HG02852 (cell line): ENCODE data around the gene SMOC2.
"Not testable (repeated sequence)": the region's sequence is repeated elsewhere in the genome, so short reads cannot be mapped to it uniquely, and the experiment has no call there.

Experiments
- ATAC-seq: cut with Tn5 transposase; IDR thresholded peaks from one replicate; pipeline ENCODE4 v1.9.1; 2021; ENCODE audit warnings: mild to moderate bottlenecking, moderate library complexity; ENCODE audit not compliant: unreplicated experiment

SMOC2 gene

DNA sequence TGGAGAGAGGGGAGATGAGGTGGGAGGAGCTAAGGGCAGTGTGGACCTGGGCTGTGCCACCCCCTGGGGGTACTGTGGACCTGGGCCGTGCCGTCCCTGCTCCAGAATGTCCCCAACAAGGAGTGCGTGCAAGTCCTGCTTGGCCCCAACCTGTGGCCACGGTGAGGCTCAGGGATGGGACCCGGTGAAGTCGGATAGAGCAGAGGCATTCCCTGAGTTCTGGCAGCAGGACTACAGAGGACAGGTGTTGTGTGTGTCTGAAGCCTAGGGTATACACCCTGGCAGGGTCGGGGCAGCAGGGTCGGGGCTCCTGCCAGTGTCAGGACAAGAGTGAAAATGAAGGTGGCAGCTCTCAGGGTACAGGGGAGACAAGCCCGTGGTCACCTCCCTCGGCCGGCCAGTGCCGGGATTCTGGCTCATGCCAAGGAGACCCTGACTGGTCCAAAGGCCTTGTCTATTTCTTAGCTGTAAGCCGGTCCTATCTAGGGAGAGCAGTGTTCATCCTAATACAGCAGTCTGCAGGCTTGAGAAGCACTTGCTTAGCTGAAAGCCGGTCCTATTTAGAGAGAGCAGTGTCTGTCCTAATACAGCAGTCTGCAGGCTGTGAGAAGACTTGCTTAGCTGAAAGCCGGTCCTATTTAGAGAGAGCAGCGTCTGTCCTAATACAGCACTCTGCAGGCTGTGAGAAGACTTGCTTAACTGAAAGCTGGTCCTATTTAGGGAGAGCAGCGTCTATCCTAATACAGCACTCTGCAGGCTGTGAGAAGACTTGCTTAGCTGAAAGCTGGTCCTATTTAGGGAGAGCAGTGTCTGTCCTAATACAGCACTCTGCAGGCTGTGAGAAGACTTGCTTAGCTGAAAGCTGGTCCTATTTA, 95.9 kb downstream of the SMOC2 start:
- no peak for ATAC-seq

DNA sequence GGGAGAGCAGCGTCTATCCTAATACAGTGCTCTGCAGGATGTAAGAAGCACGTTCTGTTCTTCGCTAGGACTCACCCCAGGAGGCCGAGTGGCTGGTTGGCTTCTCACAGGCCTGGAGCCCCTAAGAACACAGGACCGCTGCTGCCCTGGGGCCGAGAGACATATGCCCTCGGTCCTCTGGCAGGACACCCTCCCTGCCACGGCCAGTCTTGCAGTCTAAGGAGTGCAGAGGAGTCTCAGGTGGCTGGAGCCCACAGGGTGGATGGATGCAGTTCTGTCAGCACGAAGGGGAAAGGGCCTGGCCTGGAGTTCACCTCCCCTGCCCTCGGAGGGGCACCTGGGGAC, 96.5 kb downstream of the SMOC2 start:
- no peak for ATAC-seq

- ATAC-seq: not testable (repeated sequence)
Observed at GRCh38 chr6:168538188-168538891, 97.4 kb downstream of the SMOC2 start.

DNA sequence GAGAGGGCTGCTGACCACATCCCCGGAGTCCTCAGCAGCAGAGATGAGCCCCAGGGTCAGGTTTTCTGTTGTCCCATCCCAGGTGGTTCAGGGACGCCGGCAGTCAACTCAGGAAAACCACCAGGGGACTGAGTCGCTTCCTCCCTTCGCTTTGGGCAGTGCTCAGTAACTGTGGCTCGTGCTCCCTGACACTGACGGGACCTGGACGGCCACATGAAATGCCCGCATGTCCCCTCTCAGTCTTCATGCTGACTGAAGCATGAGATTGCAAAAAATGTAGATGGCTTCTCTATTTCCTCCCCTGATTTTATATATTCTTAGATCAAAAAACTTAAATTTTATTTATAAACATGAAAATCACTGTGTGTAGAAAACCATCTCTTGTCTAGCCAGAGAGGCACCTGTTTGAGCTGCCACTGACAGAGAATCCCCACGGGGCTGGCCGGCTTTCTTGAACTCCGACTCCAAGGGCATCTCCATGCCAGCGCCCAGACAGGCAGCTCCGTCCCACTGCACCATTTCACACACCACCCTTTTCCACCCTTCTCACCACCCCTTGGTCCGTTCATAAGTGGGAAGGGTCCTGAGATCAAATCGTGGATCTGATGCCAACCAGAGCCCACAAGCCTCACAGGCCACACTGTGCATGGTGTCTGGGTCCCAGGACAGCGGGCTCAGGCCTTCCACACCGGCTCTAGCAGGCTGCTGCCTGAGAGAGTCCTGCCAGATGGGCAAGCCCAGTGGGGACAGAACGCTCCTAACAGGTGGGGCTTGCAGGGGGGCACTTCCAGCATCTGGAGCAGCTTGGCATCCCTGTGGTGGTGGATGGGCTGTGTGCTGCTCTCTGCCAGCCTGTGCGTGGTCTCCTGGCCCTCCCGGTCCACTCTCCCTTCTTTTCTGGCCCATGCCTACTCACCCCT, 98.2 kb downstream of the SMOC2 start:
- ATAC-seq: no peak

DNA sequence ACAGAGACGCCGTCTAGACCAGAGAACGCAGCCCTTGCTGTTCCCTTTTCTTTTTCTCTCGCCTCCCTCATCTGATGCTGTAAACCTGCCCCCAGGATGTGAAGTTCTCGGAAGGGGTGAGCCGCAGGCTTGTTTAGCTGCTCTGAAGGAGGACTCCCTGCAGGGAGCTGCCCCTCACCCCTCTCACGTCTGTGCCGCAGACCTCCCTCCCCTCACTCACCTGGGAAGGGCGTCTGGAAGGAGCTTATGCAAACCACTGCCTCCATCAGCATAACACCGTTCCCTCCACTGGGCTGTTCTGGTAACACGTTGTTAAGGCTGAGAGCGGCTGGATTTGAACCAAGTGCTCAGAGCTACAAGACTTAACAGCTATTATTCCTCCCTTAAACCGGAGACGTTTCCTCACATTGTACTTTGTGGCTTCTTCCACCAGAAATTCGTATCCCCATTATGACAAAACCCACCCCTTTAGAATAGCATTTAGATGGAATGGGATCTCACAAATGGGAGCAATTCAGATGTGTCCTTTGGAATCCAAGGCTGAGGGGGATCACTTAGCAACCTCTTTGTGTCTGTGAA, 99.8 kb downstream of the SMOC2 start:
- ATAC-seq: no peak

GRCh38 chr6:168541307-168541706, 100.3 kb downstream of the SMOC2 start:
- ATAC-seq: no peak

DNA sequence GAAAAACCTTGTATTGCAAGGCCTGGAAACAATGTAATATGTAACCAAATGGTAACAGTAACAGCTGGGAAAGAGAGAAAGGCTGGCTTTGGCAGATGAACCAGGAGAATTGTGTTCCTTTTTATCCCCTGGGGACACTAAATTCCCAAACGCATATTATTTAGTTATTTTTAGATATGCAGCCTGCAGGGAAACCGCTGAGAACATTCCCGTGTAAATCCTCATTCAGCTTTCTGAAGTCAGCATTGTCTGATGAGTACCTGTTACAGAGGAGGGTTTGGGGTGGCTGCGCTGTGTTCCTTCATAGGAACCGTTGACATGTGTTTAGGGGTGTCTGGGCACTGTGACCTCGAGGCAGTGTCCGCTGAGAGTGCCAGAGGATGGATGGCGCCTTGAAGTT, 101.3 kb downstream of the SMOC2 start:
- no peak for ATAC-seq

- no peak for ATAC-seq
Observed at GRCh38 chr6:168545428-168545827, 104.4 kb downstream of the SMOC2 start.

DNA sequence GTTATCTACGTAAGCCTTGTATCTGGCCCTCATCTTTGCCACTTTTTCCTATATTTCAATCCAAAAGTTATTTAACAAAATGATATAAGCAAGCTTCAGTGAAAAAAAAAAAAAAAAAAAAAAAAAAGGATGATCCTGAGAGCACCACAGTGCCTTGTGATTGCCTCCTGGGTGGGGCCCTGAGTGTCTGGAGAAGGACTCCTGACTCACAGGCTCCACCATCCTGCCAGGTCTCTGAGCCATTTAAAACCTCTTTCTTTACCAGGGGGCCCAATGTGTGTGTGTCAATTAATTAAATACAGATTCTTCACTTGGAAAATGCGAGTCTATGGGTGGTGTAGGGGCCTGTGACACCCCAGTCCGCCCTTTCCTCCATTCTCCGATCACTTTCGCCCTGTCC, 105.2 kb downstream of the SMOC2 start:
- no peak for ATAC-seq

GRCh38 chr6:168546730-168547129, 105.7 kb downstream of the SMOC2 start:
- ATAC-seq: no peak

DNA sequence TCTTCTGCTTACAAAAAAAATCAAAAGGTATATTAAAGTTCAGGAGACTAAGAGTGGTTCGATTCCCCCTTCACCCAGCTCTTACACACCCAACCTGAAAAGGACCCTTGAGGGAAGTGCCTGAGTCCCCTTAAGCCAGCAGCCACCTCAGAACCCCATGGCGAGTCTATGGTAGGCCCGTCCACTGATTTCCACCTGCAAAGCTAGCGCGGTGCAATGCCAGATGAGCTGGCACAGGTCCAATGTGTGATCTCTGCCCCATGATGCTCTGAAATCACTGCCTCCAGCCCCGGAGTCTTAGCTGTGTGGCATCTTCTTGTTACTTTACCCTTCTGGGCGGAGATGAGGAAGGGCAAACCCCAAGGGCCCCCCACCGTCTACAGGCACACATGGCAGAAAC, 109.3 kb downstream of the SMOC2 start:
- ATAC-seq: no peak

DNA sequence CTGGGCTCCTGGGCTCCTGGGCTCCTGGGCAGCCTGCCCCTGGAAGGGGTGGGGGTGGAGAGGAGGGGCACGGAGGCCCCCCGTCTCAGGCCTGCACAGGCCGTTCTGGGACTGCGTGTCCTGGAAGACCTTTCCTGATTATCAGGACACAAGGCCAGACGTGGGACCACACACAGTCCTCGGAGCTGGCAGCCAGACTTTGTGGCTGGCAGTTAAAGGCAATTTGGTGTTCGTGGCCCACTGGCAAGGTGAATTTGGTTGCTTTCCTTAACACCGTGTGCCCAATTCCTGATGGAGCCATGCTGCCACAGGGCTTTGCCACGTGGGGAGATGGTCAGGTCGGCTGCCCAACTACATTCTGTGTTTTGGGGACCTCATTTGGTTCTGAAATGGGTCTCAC, 113.5 kb downstream of the SMOC2 start:
- ATAC-seq: no peak

GRCh38 chr6:168554898-168555617, 114.1 kb downstream of the SMOC2 start:
- no peak for ATAC-seq

GRCh38 chr6:168555618-168556273, 114.8 kb downstream of the SMOC2 start:
- ATAC-seq: no peak

- no peak for ATAC-seq
Observed at GRCh38 chr6:168557512-168557911, 116.5 kb downstream of the SMOC2 start.

- ATAC-seq: no peak
Observed at GRCh38 chr6:168558686-168559085, 117.7 kb downstream of the SMOC2 start.

DNA sequence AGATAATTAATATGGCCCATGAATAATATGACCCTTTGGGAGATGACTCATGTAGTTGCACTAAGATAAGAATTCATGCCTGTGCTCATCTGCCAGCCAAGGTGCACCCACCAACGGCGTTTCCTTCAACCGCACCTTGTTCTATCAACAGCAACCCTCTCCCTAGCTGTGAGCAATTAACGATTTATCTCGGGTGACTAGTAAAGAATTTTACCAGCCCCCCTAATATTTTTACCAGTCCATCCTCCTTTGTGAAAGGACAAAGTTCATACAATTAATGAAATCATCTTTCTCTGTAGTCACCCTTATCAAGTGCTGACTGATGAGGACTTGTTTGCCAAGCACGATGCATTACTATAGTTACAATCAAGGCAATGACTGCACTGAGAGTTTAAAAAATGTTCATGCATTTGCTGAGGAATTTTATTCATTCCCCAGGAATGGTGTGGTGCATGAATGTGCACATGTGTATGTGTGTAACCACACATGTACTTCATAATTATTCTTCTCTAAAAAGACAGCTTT, 118.7 kb downstream of the SMOC2 start:
- no peak for ATAC-seq

DNA sequence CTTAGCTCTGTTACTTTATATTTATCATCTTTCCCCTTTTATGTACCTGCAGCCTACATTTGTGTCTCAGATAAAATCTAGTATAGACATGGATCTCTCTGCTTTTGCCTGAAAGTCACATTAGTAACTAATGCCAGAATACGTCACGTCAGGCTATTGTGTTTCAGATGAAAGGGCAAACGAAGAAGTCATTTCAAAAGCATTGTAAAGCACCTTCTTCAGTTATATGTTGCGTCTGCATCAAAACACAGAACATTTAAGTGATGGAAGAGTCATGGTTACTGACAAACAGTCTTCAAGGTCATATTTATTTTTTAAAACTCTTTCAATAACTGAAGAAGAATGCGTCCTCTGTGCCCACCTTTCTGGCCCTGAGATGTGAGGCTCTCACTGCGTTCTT, 119.1 kb downstream of the SMOC2 start:
- ATAC-seq: no peak

DNA sequence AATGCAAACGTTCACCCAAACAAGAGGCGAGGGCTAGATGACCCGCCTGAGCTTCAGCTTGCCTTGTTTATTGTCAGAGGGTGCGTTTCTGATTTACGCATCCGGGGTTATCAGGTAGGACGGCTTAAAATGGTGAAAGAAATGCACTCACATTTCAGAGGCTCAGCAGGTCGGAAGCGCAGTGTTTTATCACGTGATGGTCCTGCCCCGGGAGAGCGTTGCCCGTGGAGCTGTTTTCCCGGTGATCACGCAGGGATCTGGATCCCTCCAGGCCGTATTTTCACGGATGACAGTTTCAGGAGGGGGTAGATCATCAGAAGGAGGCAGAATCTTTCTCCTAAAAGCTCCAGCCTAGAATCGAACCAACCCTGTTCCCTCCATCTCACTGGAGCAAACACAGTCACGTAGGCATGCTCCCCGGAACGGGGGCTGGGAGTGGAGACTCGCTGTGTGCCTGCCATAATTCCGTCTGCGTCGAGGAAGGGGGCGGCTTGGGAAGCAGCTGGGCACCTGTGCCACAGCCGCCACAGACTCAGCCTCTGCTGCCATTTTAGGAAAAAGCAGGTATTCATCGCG, 121.7 kb downstream of the SMOC2 start:
- ATAC-seq: no peak
